ENCODE data around the gene HES5.

DNA sequence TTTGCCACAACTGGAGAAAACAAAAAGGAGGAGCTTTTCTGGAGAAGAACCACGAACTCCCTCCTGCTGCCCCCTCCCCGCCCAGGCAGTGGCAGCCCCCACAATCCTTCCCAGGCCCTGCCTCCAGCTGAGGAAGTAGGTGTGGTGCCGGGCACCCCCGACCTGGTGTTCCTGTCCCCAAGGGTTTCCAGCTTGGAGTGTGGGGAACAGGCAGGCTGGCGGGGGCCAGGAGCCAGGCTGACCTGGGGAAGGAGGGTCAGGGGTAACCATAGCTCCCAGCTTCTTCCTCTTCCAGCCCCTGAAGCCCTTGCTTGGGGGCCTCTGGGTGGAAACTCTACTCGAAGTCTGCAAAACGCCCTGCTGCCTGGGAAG lies 4.2 kb upstream of the HES5 start:
- TF ChIP-seq SP1 (IDR thresholded peaks at IDR 0.05; ENCODE audit: low read depth, low read length) (no peak), BMI1 (IDR thresholded peaks at IDR 0.05; ENCODE audit: borderline replicate concordance) (no peak), MYC (IDR thresholded peaks at IDR 0.05; ENCODE audit: insufficient read depth, insufficient read length, insufficient replicate concordance, low read length, severe bottlenecking) (no peak), FOXK2 (IDR thresholded peaks at IDR 0.05) (no peak), GABPA (IDR thresholded peaks at IDR 0.05; ENCODE audit: low read depth) (no peak), EP300 (IDR thresholded peaks at IDR 0.05; ENCODE audit: borderline replicate concordance in 1 of 2, control insufficient read depth in 1 of 2, low read depth in 2 of 2, low read length in 2 of 2) (no peak), MXI1 (IDR thresholded peaks at IDR 0.05; ENCODE audit: low read depth, low read length) (no peak)
- TF ChIP-seq, protein P1, sequence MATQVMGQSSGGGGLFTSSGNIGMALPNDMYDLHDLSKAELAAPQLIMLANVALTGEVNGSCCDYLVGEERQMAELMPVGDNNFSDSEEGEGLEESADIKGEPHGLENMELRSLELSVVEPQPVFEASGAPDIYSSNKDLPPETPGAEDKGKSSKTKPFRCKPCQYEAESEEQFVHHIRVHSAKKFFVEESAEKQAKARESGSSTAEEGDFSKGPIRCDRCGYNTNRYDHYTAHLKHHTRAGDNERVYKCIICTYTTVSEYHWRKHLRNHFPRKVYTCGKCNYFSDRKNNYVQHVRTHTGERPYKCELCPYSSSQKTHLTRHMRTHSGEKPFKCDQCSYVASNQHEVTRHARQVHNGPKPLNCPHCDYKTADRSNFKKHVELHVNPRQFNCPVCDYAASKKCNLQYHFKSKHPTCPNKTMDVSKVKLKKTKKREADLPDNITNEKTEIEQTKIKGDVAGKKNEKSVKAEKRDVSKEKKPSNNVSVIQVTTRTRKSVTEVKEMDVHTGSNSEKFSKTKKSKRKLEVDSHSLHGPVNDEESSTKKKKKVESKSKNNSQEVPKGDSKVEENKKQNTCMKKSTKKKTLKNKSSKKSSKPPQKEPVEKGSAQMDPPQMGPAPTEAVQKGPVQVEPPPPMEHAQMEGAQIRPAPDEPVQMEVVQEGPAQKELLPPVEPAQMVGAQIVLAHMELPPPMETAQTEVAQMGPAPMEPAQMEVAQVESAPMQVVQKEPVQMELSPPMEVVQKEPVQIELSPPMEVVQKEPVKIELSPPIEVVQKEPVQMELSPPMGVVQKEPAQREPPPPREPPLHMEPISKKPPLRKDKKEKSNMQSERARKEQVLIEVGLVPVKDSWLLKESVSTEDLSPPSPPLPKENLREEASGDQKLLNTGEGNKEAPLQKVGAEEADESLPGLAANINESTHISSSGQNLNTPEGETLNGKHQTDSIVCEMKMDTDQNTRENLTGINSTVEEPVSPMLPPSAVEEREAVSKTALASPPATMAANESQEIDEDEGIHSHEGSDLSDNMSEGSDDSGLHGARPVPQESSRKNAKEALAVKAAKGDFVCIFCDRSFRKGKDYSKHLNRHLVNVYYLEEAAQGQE (IDR thresholded peaks at IDR 0.05; ENCODE audit: low read depth, low read length): no peak
- TF ChIP-seq, protein P2, sequence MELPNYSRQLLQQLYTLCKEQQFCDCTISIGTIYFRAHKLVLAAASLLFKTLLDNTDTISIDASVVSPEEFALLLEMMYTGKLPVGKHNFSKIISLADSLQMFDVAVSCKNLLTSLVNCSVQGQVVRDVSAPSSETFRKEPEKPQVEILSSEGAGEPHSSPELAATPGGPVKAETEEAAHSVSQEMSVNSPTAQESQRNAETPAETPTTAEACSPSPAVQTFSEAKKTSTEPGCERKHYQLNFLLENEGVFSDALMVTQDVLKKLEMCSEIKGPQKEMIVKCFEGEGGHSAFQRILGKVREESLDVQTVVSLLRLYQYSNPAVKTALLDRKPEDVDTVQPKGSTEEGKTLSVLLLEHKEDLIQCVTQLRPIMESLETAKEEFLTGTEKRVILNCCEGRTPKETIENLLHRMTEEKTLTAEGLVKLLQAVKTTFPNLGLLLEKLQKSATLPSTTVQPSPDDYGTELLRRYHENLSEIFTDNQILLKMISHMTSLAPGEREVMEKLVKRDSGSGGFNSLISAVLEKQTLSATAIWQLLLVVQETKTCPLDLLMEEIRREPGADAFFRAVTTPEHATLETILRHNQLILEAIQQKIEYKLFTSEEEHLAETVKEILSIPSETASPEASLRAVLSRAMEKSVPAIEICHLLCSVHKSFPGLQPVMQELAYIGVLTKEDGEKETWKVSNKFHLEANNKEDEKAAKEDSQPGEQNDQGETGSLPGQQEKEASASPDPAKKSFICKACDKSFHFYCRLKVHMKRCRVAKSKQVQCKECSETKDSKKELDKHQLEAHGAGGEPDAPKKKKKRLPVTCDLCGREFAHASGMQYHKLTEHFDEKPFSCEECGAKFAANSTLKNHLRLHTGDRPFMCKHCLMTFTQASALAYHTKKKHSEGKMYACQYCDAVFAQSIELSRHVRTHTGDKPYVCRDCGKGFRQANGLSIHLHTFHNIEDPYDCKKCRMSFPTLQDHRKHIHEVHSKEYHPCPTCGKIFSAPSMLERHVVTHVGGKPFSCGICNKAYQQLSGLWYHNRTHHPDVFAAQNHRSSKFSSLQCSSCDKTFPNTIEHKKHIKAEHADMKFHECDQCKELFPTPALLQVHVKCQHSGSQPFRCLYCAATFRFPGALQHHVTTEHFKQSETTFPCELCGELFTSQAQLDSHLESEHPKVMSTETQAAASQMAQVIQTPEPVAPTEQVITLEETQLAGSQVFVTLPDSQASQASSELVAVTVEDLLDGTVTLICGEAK (IDR thresholded peaks at IDR 0.05; ENCODE audit: borderline replicate concordance): no peak
